Activated naive CD8-positive, alpha-beta T cell treated with anti-CD3 and anti-CD28 coated beads, Interleukin-2, amount 50 U/mL, for 24 hours (primary cell): Measurements from ENCODE around the gene OTOS.

Experiments
- ATAC-seq: fragments of 150-1000 bp; cut with Tn5 transposase; one replicate; pipeline ENCODE4 v1.10.0; 2021
- DNase-seq: peaks from one replicate; pipeline ENCODE4 v3.0.0; 2021
- H3K27ac Mint-ChIP-seq: one replicate; pipeline ENCODE4 v1.8.0; 2021; ENCODE audit warnings: mild to moderate bottlenecking, mixed read lengths
- H3K27me3 Mint-ChIP-seq: one replicate; pipeline ENCODE4 v1.8.0; 2021; ENCODE audit warnings: mixed read lengths
- H3K36me3 Mint-ChIP-seq: one replicate; pipeline ENCODE4 v1.8.0; 2021; ENCODE audit warnings: low read depth, mixed read lengths
- H3K4me1 Mint-ChIP-seq: one replicate; pipeline ENCODE4 v1.8.0; 2021; ENCODE audit warnings: mixed read lengths
- H3K4me3 Mint-ChIP-seq: one replicate; pipeline ENCODE4 v1.8.0; 2021; ENCODE audit warnings: mild to moderate bottlenecking, moderate library complexity, mixed read lengths
- H3K9me3 Mint-ChIP-seq: one replicate; pipeline ENCODE4 v1.8.0; 2021; ENCODE audit warnings: mixed read lengths

The OTOS gene

DNA sequence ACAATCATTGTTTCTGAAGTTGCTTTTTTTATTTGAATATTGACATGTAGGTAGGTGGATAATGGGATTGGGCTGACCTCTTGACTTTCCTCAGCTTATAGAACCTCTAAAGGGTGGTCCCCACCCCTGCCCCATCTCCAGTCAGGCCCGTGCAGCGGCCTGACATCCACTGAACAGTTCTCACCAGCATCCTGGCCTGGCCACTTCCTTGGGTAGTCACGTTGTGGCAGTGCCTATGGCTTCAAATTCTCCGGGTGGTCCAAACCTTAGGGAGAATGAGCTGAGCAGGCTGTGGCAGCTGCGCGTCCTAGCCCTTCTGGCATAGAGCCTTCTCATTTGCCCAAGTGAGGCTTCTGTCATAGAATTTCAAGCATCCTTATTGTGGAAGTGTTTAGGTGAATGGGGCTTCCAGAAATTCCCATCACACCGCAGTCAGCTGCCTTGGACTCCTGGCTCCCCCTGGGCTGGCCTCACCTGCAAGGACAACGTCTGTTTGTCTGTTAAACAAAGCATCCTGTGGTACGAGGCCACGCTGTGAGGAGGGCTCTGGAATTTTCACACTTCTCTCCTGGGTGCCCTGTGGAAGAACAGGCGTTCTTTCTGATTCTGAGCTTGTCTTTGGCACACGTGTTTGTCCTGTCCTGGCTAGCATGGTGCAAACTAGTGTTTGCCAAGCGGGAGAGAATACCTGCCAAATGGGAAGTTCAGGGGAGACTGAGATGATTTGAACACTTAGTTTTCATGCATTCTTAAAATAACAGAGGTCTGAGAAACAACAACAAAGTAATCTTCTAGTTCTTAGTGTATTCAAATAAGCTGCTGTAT lies 31.8 kb upstream of the OTOS start:
- H3K27ac Mint-ChIP-seq, result no peak overlapping the region
- H3K9me3 Mint-ChIP-seq, result no peaks in the 10 kb centered on the region
- H3K36me3 Mint-ChIP-seq, result no peaks in the 10 kb centered on the region
- H3K4me1 Mint-ChIP-seq, result peaks cover 4% of the 10 kb centered on the region
- H3K27me3 Mint-ChIP-seq, result peaks cover 21% of the 10 kb centered on the region
- no peak for ATAC-seq
- DNase-seq, result no peak
- no peak overlapping the region for H3K4me3 Mint-ChIP-seq

DNA sequence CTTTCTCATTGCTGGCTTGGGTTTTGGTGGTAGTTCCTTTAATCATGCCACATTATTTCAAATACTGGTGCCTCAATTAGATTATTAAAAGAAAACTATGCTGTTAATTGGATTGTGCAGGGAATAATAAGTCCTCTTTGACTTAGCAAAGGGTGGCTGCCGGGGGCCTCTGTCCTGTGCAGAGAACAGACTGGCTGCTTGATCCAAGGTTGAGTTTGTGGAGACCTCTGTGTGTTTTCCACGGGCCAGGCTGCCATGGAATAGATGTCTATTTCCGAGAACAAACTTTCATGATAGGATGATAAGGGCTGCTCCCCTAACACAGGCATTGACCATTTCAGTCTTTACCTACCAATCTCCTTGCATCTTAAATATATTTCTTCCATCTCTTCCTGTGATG lies 30.4 kb upstream of the OTOS start:
- H3K27ac Mint-ChIP-seq, result no peak overlapping the region

DNA sequence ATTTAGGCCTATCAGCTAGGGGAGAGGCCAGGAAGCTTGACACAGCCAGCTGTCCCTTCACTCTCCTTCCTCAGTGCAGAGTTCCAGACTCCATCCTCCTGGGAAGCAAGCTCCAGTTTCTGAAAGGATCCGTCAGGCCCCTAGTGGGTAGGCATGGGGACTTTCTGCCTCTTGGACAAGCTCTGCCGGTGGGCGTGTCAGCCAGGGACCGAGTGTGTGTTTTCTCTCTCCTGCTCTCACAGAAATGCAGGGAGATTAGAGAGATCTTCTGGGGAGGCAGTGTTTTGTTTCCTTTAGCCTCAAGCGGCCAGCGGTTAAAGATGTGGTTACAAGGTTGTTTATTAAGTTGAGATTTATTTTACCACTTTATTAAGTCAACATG lies 29.9 kb upstream of the OTOS start:
- H3K4me1 Mint-ChIP-seq, result peaks cover 4% of the 10 kb centered on the region
- H3K27me3 Mint-ChIP-seq, result peaks cover 12% of the 10 kb centered on the region
- ATAC-seq (no peak), DNase-seq (no peak)
- H3K27ac Mint-ChIP-seq, result no peak overlapping the region
- no peaks in the 10 kb centered on the region for H3K9me3 Mint-ChIP-seq
- no peak overlapping the region for H3K4me3 Mint-ChIP-seq
- no peaks in the 10 kb centered on the region for H3K36me3 Mint-ChIP-seq

More for the DNA sequence above, 30.4 kb upstream of the OTOS start:
- peaks cover 4% of the 10 kb centered on the region for H3K4me1 Mint-ChIP-seq
- H3K9me3 Mint-ChIP-seq, result no peaks in the 10 kb centered on the region
- H3K36me3 Mint-ChIP-seq, result no peaks in the 10 kb centered on the region
- H3K4me3 Mint-ChIP-seq, result no peak overlapping the region
- ATAC-seq, result no peak
- H3K27me3 Mint-ChIP-seq, result peaks cover 12% of the 10 kb centered on the region
- DNase-seq, result no peak

DNA sequence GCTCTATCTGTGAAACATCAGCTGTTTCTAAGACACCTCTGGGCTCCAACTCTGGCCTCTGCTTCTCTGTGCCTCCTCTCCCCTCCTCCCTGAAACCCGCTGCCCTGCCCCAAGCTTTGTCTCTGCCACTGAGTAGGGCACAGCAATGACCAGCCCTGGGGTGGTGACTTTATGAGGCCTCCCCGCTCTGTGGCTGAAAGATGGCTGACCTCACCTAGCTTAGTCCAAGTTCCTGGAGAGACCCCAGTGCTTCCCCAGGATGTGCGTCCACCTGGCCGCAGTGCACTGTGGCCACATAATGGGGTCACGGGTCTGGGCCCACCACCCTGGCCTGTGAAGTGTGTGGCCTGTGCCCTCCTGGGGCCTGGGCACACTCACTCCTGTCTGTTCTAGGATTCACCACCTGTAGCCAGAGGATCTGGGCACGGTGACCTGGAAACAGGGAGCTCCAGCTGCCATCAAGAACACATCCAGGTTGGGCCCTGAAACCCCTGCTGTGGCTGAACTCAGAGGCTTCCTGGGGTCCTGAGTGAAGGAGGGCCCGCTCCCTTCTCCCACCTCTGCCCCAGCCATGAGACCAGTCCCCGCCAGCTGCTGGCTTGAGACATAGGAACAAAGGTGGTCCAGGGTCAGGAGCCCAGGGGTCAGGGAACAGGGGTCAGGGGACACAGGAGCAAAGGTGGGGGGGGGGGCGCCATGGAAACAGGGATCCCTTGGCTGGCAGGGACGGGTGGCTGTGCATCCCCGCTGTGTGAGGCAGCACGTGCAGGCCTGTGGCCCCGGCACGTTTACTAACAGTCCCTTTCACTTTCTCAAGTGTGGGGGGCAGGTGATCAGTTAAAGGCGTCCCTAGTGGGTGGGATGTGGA lies 29.3 kb upstream of the OTOS start:
- H3K36me3 Mint-ChIP-seq, result no peaks in the 10 kb centered on the region
- H3K4me3 Mint-ChIP-seq, result no peak overlapping the region
- no peak for ATAC-seq
- H3K27me3 Mint-ChIP-seq, result peaks cover 12% of the 10 kb centered on the region
- no peaks in the 10 kb centered on the region for H3K9me3 Mint-ChIP-seq
- no peak overlapping the region for H3K27ac Mint-ChIP-seq
- H3K4me1 Mint-ChIP-seq, result peaks cover 4% of the 10 kb centered on the region
- DNase-seq, result no peak

DNA sequence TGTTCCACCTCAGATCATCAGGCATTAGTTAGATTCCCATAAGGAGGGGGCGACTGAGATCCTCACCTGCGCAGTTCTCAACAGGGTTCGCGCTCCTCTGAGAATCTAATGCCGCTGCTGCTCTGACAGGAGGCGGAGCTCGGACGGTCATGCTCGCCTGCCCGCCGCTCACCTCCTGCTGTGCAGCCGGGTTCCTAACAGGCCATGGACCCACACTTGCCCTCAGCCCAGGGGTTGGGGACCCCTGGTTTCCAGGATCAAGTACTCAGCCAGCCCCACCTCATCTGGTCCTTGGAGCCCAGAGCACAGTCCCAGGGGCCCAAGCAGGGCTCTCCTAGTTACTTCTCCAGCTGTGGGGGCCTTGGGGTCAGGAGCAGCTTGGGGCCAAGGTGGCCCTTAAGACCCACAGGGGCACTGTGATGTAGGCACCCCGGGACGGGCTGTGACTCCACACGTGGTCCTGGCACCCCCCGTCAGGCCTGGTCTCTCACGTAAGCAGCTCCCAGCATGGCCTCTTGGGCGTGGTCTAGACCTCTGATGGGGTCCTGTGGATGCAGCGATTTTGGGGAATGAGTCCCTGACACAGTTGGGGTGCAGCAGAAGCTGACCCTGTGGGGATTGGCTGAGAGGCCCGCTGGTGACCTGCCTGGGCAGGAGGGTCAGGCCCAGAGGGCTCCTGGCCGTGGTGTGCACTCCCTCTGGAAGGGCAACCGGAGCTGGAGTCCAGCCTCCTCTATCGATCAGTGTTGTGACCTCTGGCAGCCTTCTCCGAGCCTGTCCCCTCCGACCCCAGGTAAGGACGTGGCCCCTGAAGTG lies 28.3 kb upstream of the OTOS start:
- Mint-ChIP-seq H3K27ac (no peak overlapping the region), H3K4me1 (peaks cover 4% of the 10 kb centered on the region), H3K36me3 (no peaks in the 10 kb centered on the region), H3K4me3 (no peak overlapping the region), H3K27me3 (peaks cover 7% of the 10 kb centered on the region), H3K9me3 (no peaks in the 10 kb centered on the region)
- no peak for DNase-seq
- no peak for ATAC-seq

DNA sequence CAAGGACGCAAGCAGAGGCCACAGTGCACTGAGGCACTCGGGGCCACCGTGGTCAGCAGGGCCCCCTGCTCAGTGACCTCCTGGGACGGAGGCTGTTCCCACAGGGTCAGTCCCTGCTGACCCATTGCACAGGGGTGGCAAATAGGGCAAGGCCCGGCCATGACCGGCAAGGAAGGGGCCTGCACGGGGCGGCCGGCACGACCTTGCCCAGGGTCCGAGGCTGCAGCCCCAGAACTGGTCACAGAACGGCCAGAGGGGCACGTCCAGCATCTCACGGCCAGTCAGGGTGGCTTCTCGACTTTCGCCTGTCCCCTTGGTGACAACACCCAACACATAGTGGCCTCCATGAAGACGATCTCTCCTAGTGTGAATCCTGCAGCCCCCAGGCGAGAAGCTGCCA lies 27.6 kb upstream of the OTOS start:
- H3K27me3 Mint-ChIP-seq, result peaks cover 7% of the 10 kb centered on the region
- H3K4me3 Mint-ChIP-seq, result no peak overlapping the region
- H3K36me3 Mint-ChIP-seq, result no peaks in the 10 kb centered on the region
- no peak overlapping the region for H3K27ac Mint-ChIP-seq
- ATAC-seq, result no peak
- no peak for DNase-seq
- H3K4me1 Mint-ChIP-seq, result peaks cover 2% of the 10 kb centered on the region
- no peaks in the 10 kb centered on the region for H3K9me3 Mint-ChIP-seq

DNA sequence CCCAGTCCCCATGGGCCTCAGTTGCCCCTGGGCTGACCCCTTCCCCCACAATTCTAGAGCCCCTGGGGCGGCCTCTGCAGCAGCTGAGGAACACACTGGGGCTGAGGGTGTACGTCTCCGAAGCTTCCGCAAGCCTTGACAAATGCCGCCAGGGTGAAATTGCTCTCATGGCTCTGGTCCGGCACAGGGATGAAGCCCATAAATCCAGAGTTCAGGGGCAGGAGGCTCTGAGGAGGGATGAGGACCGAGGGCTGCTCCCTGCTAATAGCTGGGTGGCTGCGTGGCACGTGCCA lies 27.1 kb upstream of the OTOS start:
- DNase-seq, result no peak
- no peak overlapping the region for H3K27ac Mint-ChIP-seq
- no peaks in the 10 kb centered on the region for H3K4me1 Mint-ChIP-seq
- H3K9me3 Mint-ChIP-seq, result no peaks in the 10 kb centered on the region
- no peaks in the 10 kb centered on the region for H3K36me3 Mint-ChIP-seq
- no peak overlapping the region for H3K4me3 Mint-ChIP-seq
- H3K27me3 Mint-ChIP-seq, result peaks cover 7% of the 10 kb centered on the region
- ATAC-seq, result no peak

DNA sequence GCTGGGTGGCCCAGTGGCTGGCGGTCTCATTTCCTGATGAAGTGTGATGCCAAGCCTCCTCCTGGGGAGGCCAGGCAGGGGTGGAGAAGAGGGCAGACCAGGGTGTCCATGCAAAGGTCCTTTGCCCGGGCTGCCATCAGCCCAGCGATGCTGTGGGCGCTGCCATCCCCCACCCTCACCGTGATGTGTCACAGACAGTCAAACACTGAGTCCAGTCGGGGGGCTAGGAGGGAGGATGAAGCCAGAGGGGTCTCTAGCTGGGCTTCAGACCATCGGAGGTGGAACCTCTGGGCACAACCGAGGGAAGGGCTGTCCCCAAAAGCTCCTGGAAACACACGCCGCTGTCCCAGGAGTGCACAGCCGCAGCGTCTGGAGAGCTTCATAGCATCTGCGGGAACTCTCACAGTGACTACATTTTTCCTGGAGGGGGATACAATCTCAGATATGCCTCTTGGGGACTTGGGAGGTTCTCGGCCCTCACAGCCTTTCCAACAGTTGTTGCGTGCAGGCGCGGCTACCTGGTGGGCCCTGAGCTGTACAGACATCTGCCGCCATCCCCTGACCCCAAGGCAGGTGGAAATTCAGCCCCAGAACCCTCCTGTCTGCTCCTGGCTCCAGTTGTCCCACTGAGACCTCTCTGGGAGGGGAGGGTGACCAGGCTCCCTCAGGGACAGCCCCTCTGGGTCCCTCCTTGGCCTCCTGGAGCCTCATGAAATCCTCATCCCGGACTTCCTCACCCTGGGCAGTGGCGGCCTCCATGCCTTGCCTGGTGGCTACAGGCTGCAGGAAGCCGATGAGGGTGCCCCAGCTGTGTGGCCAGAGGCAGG lies 26.5 kb upstream of the OTOS start:
- ATAC-seq, result no peak
- DNase-seq, result no peak
- Mint-ChIP-seq H3K9me3 (no peaks in the 10 kb centered on the region), H3K36me3 (no peaks in the 10 kb centered on the region), H3K4me1 (no peaks in the 10 kb centered on the region), H3K27ac (no peak overlapping the region), H3K27me3 (peaks cover 7% of the 10 kb centered on the region), H3K4me3 (no peak overlapping the region)

DNA sequence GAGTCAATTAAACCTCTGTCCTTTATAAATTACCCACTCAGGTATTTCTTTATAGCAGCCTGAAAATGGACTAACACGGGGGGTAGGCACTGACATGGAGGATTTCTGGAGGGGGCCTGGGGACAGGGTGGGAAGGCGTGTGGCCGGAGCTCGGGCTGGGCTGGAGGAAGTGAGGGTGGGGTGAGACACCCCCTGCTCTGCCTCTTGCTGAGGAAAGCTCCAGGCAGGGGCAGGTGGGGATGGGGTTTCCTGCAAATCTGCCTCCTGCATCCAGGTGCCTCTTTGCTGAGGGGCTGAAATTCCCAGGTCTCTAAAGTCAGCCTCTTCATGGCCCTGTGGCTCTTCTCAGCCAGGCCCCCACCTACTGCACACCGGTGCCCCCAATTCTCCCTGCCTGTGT lies 25.7 kb upstream of the OTOS start:
- DNase-seq, result no peak
- ATAC-seq, result no peak
- Mint-ChIP-seq H3K27me3 (peaks cover 7% of the 10 kb centered on the region), H3K27ac (no peak overlapping the region), H3K4me1 (no peaks in the 10 kb centered on the region), H3K36me3 (no peaks in the 10 kb centered on the region), H3K4me3 (no peak overlapping the region), H3K9me3 (no peaks in the 10 kb centered on the region)

DNA sequence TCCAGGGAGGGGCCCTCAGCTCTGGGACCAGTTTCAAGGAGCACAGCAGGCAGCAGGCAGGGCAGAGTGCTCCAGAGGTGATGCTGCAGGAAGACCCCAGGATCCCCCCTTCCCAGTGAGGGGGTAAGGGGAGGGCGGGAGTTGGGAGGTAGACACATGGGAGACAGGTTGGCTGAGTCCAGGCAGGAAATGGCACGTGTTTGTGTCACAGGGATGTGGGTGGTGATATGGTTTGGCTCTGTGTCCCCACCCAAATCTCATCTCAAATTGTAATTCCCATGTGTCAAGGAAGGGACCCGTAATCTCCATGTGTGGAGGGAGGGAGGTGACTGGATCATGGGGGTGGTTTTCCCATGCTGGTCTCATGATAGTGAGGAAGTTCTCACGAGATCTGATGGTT lies 25.2 kb upstream of the OTOS start:
- H3K9me3 Mint-ChIP-seq, result no peaks in the 10 kb centered on the region
- H3K36me3 Mint-ChIP-seq, result no peaks in the 10 kb centered on the region
- H3K4me1 Mint-ChIP-seq, result no peaks in the 10 kb centered on the region

DNA sequence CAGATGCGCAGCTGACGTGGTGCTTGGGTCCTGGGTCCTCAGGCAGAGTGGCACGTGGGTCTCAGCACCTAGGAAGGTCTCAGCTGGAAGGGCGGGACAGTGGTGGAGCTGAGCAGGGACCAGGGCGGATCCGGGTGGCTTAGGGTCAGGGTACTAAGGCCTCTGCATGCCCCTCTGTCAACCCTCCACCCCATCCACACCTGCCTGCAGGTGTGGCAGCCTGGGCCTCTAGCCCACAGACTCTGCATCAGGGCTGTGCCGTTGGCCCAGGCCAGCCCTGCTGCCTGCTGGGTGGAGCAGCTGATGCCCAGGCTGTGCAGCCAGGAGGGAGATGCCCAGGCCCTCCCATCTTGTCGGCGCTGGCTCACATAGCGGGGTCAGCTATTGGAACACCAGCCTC lies 24.6 kb upstream of the OTOS start:
- no peak for ATAC-seq
- DNase-seq, result no peak
- H3K27me3 Mint-ChIP-seq, result peaks cover 7% of the 10 kb centered on the region
- H3K27ac Mint-ChIP-seq, result no peak overlapping the region
- H3K4me3 Mint-ChIP-seq, result no peak overlapping the region
- H3K36me3 Mint-ChIP-seq, result no peaks in the 10 kb centered on the region
- H3K4me1 Mint-ChIP-seq, result no peaks in the 10 kb centered on the region
- H3K9me3 Mint-ChIP-seq, result no peaks in the 10 kb centered on the region

More for the DNA sequence above, 25.2 kb upstream of the OTOS start:
- H3K4me3 Mint-ChIP-seq, result no peak overlapping the region
- H3K27ac Mint-ChIP-seq, result no peak overlapping the region
- ATAC-seq (no peak), DNase-seq (no peak)
- peaks cover 7% of the 10 kb centered on the region for H3K27me3 Mint-ChIP-seq

DNA sequence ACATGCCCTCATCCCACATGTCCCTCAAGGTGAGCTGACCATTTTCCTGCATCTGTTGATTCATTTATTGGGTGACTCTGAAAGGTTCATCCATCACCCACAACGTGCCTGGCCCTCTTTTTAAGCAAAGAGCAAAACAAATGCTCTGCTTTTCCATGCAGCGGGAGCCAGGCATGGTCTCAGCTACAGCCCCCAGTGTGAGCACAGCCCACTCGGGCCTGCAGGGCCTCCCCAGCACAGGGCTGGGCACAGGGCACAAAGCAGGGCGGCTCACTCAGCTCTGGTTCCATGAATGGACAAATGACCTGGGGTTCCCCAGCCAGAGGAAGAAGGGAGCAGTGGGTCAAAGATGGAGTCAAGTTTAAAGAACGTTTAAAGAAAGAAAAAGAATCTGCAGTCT lies 24.1 kb upstream of the OTOS start:
- ATAC-seq (no peak), DNase-seq (no peak)
- Mint-ChIP-seq H3K36me3 (no peaks in the 10 kb centered on the region), H3K27me3 (peaks cover 7% of the 10 kb centered on the region), H3K9me3 (no peaks in the 10 kb centered on the region), H3K4me1 (no peaks in the 10 kb centered on the region), H3K4me3 (no peak overlapping the region), H3K27ac (no peak overlapping the region)

DNA sequence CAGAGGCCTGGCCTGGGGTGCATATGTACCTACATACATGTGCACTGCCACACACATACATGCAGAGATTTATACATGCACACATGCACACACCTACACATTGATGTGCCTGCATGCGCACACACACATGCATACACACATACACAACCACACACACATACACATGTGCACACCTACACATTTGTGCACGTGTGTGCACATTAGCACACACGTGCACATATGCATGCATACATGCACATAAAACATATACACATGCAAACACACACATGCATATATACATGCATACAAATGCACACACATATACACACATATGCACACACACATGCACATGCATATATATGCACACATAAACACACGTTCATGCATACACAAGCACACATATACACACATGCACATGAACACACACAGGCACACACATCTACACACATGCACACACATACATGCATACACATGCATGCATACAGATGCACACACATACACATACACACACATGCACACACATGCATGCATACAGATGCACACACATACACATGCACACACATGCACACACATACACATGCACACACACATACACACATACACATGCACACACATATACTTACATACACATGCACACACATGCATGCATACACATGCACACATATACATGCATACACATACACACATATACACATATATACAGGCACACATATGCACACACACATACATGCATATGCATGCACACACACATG lies 23.6 kb upstream of the OTOS start:
- H3K27me3 Mint-ChIP-seq, result peaks cover 7% of the 10 kb centered on the region
- no peaks in the 10 kb centered on the region for H3K4me1 Mint-ChIP-seq
- no peak overlapping the region for H3K27ac Mint-ChIP-seq
- no peak overlapping the region for H3K4me3 Mint-ChIP-seq
- no peaks in the 10 kb centered on the region for H3K9me3 Mint-ChIP-seq
- ATAC-seq (no peak), DNase-seq (no peak)
- H3K36me3 Mint-ChIP-seq, result no peaks in the 10 kb centered on the region
